GM21619 (cell line): ENCODE data around the gene GPNMB.

Experiments
- ATAC-seq: cut with Tn5 transposase; IDR thresholded peaks from one replicate; pipeline ENCODE4 v1.9.1; 2021; ENCODE audit not compliant: unreplicated experiment

GPNMB gene

GRCh38 chr7:23228412-23228811 is 18.2 kb upstream of the GPNMB start:
- no peak for ATAC-seq

GRCh38 chr7:23230641-23231101 is 15.9 kb upstream of the GPNMB start:
- ATAC-seq = no peak

- ATAC-seq = no peak
Observed at GRCh38 chr7:23232966-23233365, 13.6 kb upstream of the GPNMB start.

- ATAC-seq = peak; percentile 93
Observed at GRCh38 chr7:23234569-23235296, 11.8 kb upstream of the GPNMB start.

- ATAC-seq = no peak
Observed at GRCh38 chr7:23235813-23236221, 10.8 kb upstream of the GPNMB start.

- no peak for ATAC-seq
Observed at GRCh38 chr7:23237000-23237399, 9.6 kb upstream of the GPNMB start.

- ATAC-seq = no peak
Observed at GRCh38 chr7:23238983-23239652, 7.5 kb upstream of the GPNMB start.

GRCh38 chr7:23239698-23240097 is 6.9 kb upstream of the GPNMB start:
- ATAC-seq = no peak

GRCh38 chr7:23242321-23242720 is 4.3 kb upstream of the GPNMB start:
- no peak for ATAC-seq

GRCh38 chr7:23242935-23243334 is 3.6 kb upstream of the GPNMB start:
- ATAC-seq = no peak

- ATAC-seq = no peak
Observed at GRCh38 chr7:23247046-23247602, 549 bp downstream of the GPNMB start.

GRCh38 chr7:23247603-23248335 is 1.2 kb downstream of the GPNMB start:
- ATAC-seq = no peak

- no peak for ATAC-seq
Observed at GRCh38 chr7:23249486-23249885, 2.9 kb downstream of the GPNMB start.

GRCh38 chr7:23254051-23254681 is 7.6 kb downstream of the GPNMB start:
- no peak for ATAC-seq

- no peak for ATAC-seq
Observed at GRCh38 chr7:23256731-23257130, 10.2 kb downstream of the GPNMB start.

GRCh38 chr7:23260371-23260770 is 13.8 kb downstream of the GPNMB start:
- ATAC-seq = no peak

GRCh38 chr7:23261843-23262452 is 15.4 kb downstream of the GPNMB start:
- ATAC-seq = peak; percentile 77

- peak; percentile 51 for ATAC-seq
Observed at GRCh38 chr7:23264916-23265458, 18.4 kb downstream of the GPNMB start.

GRCh38 chr7:23266918-23267317 is 20.3 kb downstream of the GPNMB start:
- no peak for ATAC-seq

- no peak for ATAC-seq
Observed at GRCh38 chr7:23267357-23267756, 20.8 kb downstream of the GPNMB start.
